Stimulated activated naive CD8-positive, alpha-beta T cell treated with anti-CD3 and anti-CD28 coated beads, Interleukin-15, Interleukin-2, amounts not matched to agents 100 ng/mL and 50 ng/mL, for 24 hours (primary cell): ENCODE data around the gene APBB2.
"Not testable (repeated sequence)": the region's sequence is repeated elsewhere in the genome, so short reads cannot be mapped to it uniquely, and the experiment has no call there.

Experiments used
- H3K27ac Mint-ChIP-seq: one replicate; pipeline ENCODE4 v1.8.0; 2021; ENCODE audit warnings: mild to moderate bottlenecking, mixed read lengths
- H3K27me3 Mint-ChIP-seq: one replicate; pipeline ENCODE4 v1.8.0; 2021; ENCODE audit warnings: mixed read lengths
- H3K36me3 Mint-ChIP-seq: one replicate; pipeline ENCODE4 v1.8.0; 2021; ENCODE audit warnings: low read depth, mixed read lengths
- H3K4me1 Mint-ChIP-seq: one replicate; pipeline ENCODE4 v1.8.0; 2021; ENCODE audit warnings: low read depth, mixed read lengths
- H3K4me3 Mint-ChIP-seq: one replicate; pipeline ENCODE4 v1.8.0; 2021; ENCODE audit warnings: mild to moderate bottlenecking, mixed read lengths
- H3K9me3 Mint-ChIP-seq: one replicate; pipeline ENCODE4 v1.8.0; 2021; ENCODE audit warnings: mixed read lengths

APBB2 gene

GRCh38 chr4:41147570-41147969, 66.8 kb downstream of the APBB2 start:
- not testable (repeated sequence) for H3K9me3 Mint-ChIP-seq, H3K27me3 Mint-ChIP-seq, H3K4me1 Mint-ChIP-seq, H3K4me3 Mint-ChIP-seq, H3K36me3 Mint-ChIP-seq, H3K27ac Mint-ChIP-seq

GRCh38 chr4:41146716-41147506, 67.4 kb downstream of the APBB2 start:
- no peaks in the 10 kb centered on the region for H3K36me3 Mint-ChIP-seq
- H3K4me1 Mint-ChIP-seq = no peaks in the 10 kb centered on the region
- H3K27me3 Mint-ChIP-seq = no peaks in the 10 kb centered on the region
- no peaks in the 10 kb centered on the region for H3K9me3 Mint-ChIP-seq
- H3K4me3 Mint-ChIP-seq = no peak overlapping the region
- H3K27ac Mint-ChIP-seq = no peak overlapping the region

- H3K27ac Mint-ChIP-seq = no peak overlapping the region
- H3K9me3 Mint-ChIP-seq = no peaks in the 10 kb centered on the region
- H3K36me3 Mint-ChIP-seq = no peaks in the 10 kb centered on the region
- H3K27me3 Mint-ChIP-seq = no peaks in the 10 kb centered on the region
- no peak overlapping the region for H3K4me3 Mint-ChIP-seq
- H3K4me1 Mint-ChIP-seq = no peaks in the 10 kb centered on the region
These were observed 68.1 kb downstream of the APBB2 start for GRCh38 chr4:41146196-41146595.

- Mint-ChIP-seq H3K27ac (no peak overlapping the region), H3K4me3 (no peak overlapping the region), H3K9me3 (no peaks in the 10 kb centered on the region), H3K27me3 (no peaks in the 10 kb centered on the region), H3K36me3 (no peaks in the 10 kb centered on the region), H3K4me1 (no peaks in the 10 kb centered on the region)
These were observed 68.7 kb downstream of the APBB2 start for GRCh38 chr4:41145571-41146078.

- Mint-ChIP-seq H3K9me3 (no peaks in the 10 kb centered on the region), H3K4me3 (no peak overlapping the region), H3K36me3 (no peaks in the 10 kb centered on the region), H3K27me3 (no peaks in the 10 kb centered on the region), H3K27ac (no peak overlapping the region), H3K4me1 (no peaks in the 10 kb centered on the region)
These were observed 69.5 kb downstream of the APBB2 start for GRCh38 chr4:41144812-41145211.

GRCh38 chr4:41144040-41144379, 70.3 kb downstream of the APBB2 start:
- no peaks in the 10 kb centered on the region for H3K4me1 Mint-ChIP-seq

GRCh38 chr4:41143311-41144039, 70.9 kb downstream of the APBB2 start:
- Mint-ChIP-seq H3K36me3 (no peaks in the 10 kb centered on the region), H3K9me3 (no peaks in the 10 kb centered on the region), H3K4me1 (no peaks in the 10 kb centered on the region), H3K27ac (no peak overlapping the region), H3K27me3 (no peaks in the 10 kb centered on the region), H3K4me3 (no peak overlapping the region)

More at GRCh38 chr4:41144040-41144379, 70.3 kb downstream of the APBB2 start:
- Mint-ChIP-seq H3K27ac (no peak overlapping the region), H3K4me3 (no peak overlapping the region), H3K27me3 (no peaks in the 10 kb centered on the region), H3K36me3 (no peaks in the 10 kb centered on the region), H3K9me3 (no peaks in the 10 kb centered on the region)

GRCh38 chr4:41142376-41143310, 71.7 kb downstream of the APBB2 start:
- no peak overlapping the region for H3K27ac Mint-ChIP-seq

GRCh38 chr4:41141900-41142299, 72.4 kb downstream of the APBB2 start:
- Mint-ChIP-seq H3K27ac (no peak overlapping the region), H3K27me3 (no peaks in the 10 kb centered on the region), H3K9me3 (no peaks in the 10 kb centered on the region), H3K36me3 (no peaks in the 10 kb centered on the region), H3K4me3 (no peak overlapping the region), H3K4me1 (no peaks in the 10 kb centered on the region)

More at GRCh38 chr4:41142376-41143310, 71.7 kb downstream of the APBB2 start:
- Mint-ChIP-seq H3K36me3 (no peaks in the 10 kb centered on the region), H3K9me3 (no peaks in the 10 kb centered on the region), H3K4me1 (no peaks in the 10 kb centered on the region), H3K4me3 (no peak overlapping the region), H3K27me3 (no peaks in the 10 kb centered on the region)

GRCh38 chr4:41140410-41140809, 73.9 kb downstream of the APBB2 start:
- Mint-ChIP-seq H3K27me3 (no peaks in the 10 kb centered on the region), H3K36me3 (no peaks in the 10 kb centered on the region), H3K9me3 (no peaks in the 10 kb centered on the region), H3K27ac (no peak overlapping the region), H3K4me3 (no peak overlapping the region), H3K4me1 (no peaks in the 10 kb centered on the region)

GRCh38 chr4:41137879-41138278, 76.5 kb downstream of the APBB2 start:
- Mint-ChIP-seq H3K27me3 (no peaks in the 10 kb centered on the region), H3K9me3 (no peaks in the 10 kb centered on the region), H3K4me3 (no peak overlapping the region), H3K4me1 (no peaks in the 10 kb centered on the region), H3K27ac (no peak overlapping the region), H3K36me3 (no peaks in the 10 kb centered on the region)

GRCh38 chr4:41136456-41136855, 77.9 kb downstream of the APBB2 start:
- Mint-ChIP-seq H3K4me1 (no peaks in the 10 kb centered on the region), H3K9me3 (no peaks in the 10 kb centered on the region), H3K27me3 (no peaks in the 10 kb centered on the region), H3K27ac (no peak overlapping the region), H3K4me3 (no peak overlapping the region), H3K36me3 (no peaks in the 10 kb centered on the region)

GRCh38 chr4:41135801-41136200, 78.5 kb downstream of the APBB2 start:
- Mint-ChIP-seq H3K27ac (no peak overlapping the region), H3K4me3 (no peak overlapping the region), H3K4me1 (no peaks in the 10 kb centered on the region), H3K27me3 (peaks cover 1% of the 10 kb centered on the region), H3K9me3 (no peaks in the 10 kb centered on the region), H3K36me3 (no peaks in the 10 kb centered on the region)

- no peaks in the 10 kb centered on the region for H3K9me3 Mint-ChIP-seq
- no peak overlapping the region for H3K4me3 Mint-ChIP-seq
- H3K27ac Mint-ChIP-seq = no peak overlapping the region
- peaks cover 6% of the 10 kb centered on the region for H3K27me3 Mint-ChIP-seq
- no peaks in the 10 kb centered on the region for H3K4me1 Mint-ChIP-seq
- no peaks in the 10 kb centered on the region for H3K36me3 Mint-ChIP-seq
These were observed 79.8 kb downstream of the APBB2 start for GRCh38 chr4:41134581-41134980.
